COLO668 (cell line): ENCODE data around the gene ZNF577.
A peak's percentile ranks its signal among the peaks of the same experiment; 100 is the strongest.
"Not testable (repeated sequence)": the region's sequence is repeated elsewhere in the genome, so short reads cannot be mapped to it uniquely, and the experiment has no call there.

Source experiments
- DNase-seq: peaks from one replicate; lab custom pipeline; 2025; ENCODE audit not compliant: unreplicated experiment; lab: John Stamatoyannopoulos, UW

The ZNF577 gene

DNA sequence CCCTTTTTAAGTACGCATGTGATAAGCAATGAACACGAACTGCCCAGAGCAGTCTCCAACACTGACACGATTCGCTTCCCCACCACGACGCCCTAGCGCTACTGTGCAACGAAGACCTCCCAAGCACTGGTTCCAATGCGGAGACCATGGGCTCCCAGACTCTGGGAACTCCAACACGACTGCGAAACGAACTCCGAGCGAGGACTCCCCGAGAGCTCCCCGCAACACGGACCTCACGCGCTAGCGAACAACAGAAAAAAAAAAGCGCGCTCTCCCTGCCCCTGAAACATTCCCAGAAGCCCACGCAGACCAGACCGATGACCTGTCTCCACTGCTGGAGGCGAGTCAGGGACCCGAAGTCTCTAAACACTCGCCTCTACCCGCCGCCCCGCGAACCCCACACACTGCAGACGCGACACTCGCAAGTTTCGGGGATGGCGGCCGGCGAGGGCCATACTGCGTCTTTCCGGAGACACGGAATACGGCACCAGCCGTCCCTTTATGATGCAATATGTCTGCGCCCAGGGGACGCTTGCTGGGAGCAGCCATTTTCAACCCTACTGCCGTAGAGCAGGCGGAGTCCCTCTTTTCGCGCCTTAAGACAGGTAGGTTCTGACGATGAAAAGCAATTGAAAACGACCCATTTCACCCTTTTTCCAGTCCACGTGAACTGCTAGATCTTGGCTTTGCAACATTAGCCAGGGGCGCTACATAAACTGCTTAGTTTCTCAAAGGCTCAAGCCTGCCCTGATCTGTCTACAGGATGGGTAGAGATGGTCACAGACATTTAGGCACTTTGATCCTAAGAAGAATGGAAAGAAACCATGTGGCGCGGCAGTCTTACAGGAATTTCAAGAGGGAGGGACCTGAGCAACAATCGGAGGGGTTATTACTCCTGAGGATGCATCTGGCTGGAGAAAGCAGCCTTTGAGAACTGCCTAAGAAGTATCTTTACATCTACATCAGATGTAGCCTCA lies at the start of gene ZNF577:
Gene ZNF577 (minus strand): TSS at position 430 of the 977 bp plus-strand sequence. CDS start 7,569 bp downstream, outside the sequence.
- no peak for DNase-seq

GRCh38 chr19:51931921-51932320 lies 44.2 kb upstream of the ZNF577 start:
- DNase-seq, result no peak

DNA sequence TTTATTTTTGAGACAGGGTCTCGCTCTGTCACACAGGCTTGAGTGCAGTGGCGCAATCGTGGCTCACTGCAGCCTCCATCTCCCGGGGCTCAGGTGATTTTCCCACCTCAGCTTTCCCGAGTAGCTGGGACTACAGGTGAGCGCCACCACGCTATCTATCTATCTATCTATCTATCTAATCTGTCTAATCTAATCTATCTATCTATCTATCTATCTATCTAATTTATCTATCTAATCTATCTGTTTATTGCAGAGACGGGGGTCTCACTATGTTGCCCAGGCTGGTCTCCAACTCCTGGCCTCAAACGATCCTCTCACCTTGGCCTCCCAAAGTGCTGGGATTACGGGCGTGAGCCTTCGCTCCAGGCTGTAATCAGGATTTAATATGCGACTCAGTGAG lies 40.1 kb upstream of the ZNF577 start:
- DNase-seq, result no peak

- peak; percentile 87 for DNase-seq
Observed at GRCh38 chr19:51926784-51927741, 39.3 kb upstream of the ZNF577 start, which contains the start of gene ZNF613. TSS of gene ZNF613 (plus strand) at chr19:51927472. CDS start at chr19:51936221, 8,749 bp downstream.

DNA sequence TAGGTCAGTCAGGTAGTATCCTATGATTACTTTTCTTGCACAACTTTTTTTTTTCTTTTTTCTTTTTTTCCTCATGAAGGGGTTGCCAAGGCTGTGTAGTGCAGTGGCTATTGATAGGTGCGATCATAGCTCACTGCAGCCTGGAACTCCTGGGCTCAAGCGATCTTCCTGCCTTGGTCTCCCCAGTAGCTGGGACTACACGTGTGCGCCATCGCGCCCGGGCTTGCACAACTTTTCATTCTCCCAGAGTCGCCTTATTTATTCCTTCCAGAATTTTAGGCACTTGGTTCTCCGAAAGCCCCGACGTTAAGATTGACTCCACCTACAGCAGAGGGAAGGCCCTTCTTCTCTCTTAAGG lies 38.7 kb upstream of the ZNF577 start:
- DNase-seq, result no peak

GRCh38 chr19:51921949-51922348 lies 34.2 kb upstream of the ZNF577 start:
- DNase-seq, result peak; percentile 1

DNA sequence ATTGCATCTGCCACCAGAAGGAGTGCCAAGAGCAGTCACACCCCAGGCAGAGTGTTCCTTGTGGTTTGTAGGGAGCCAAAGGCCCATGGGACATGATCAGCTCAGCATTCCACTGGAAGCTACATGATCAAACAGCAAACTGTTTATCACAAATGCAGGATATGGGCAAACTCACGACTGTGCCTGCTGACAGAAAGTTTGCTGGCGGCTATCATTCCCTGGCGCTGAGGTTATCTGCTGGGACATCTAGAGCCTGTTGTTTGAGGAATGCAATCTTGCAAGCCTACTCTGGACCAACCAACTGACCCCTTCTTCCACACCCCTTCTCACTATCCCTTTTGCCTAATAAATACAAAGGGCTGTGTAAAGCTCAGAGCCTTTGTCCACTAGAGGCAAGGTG lies 31.9 kb upstream of the ZNF577 start:
- DNase-seq, result no peak

DNA sequence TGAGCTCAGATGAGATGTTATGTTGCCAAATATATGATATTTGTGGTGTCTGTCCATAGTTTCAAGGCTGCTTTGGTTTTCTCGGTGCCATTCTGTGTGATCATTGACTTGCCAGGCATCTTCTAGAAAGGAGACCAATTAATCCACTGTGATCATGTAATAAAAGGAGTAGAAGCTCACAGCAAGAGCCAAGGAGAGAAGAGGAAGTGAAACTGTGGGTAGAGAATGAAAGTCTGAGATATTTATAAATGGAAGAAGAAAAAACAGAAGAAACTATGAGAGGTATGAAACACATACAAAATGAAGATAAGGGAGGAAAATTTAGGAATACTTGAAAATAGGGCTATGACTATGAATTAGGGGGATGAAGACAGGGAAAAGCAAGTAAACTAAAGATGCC lies 28.4 kb upstream of the ZNF577 start:
- DNase-seq, result no peak

- no peak for DNase-seq
Observed at GRCh38 chr19:51915324-51915867, 27.6 kb upstream of the ZNF577 start.

- not testable (repeated sequence) for DNase-seq
Observed at GRCh38 chr19:51907981-51908380, 20.2 kb upstream of the ZNF577 start.

- DNase-seq, result not testable (repeated sequence)
Observed at GRCh38 chr19:51906108-51906507, 18.4 kb upstream of the ZNF577 start.

DNA sequence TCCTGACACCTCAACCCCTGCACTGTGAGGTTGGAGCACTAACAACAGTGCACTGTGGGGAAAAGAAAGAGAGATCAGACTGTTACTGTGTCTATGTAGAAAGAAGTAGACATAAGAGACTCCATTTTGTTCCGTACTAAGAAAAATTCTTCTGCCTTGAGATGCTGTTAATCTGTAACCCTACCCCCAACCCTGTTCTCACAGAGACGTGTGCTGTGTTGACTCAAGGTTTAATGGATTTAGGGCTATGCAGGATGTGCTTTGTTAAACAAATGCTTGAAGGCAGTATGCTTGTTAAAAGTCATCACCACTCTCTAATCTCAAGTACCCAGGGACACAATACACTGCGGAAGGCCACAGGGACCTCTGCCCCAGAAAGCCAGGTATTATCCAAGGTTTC lies 17.9 kb upstream of the ZNF577 start:
- DNase-seq, result not testable (repeated sequence)

GRCh38 chr19:51905206-51905605 lies 17.5 kb upstream of the ZNF577 start:
- DNase-seq, result no peak

DNA sequence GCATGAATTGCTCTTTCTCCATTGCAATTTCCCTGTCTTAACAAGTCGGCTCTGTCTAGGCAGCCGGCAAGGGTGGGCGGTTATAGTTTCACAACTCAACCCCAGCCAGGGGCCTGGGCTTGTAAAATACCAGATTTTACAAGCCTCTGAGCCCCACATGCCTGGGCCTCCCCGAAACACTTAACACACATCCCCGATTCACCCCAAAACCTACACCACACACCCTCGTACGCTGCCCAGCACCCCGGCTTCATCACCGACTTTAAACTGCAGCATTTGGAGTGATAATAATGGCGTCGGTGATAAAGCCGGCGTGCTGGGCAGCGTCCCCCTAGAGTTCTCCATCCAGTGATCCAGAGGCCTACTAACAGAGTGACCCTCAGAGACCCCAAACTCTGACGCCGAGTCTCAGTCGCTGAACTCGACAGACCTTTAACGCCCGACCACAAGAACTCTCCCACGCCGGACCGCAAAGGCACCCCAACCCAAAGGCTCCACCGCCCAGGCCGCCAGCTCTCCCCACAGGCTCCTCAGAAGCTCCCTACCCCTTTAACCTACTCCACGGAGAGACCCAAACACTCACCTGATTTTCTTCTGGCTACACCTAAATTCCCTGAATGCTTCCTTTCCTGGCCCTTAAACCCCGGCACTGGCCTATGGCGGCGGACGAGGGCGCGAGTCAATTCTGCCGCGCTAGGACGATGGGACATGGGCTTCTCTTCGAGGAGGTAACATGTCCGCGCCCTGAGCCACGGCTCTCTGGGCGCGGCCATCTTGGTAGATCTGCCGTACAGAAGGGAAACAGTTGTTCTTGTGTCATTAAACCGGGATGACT lies 16.8 kb upstream of the ZNF577 start, which contains the start of gene ZNF649:
Gene ZNF649 (minus strand): TSS at position 687 of the 835 bp plus-strand sequence. CDS start 4,910 bp downstream, outside the sequence.
- peak; percentile 88 for DNase-seq

DNA sequence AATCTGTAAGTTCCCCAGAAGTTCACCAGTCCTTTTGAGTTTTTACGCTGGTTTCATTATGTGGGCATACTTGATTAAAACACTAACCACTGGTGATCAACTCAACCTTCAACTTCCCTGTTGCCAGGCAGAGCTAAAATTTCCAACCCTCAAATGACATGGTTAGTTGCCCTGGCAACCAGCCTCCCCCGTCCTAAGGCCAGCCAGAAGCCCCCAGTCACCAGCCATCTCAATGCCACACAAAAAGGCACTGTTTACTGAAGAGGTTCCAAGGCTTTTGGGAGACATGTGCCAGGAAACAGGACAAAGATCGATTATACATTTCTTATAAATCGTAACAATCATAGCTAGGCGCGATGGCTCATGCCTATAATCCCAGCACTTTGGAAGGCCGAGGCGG lies 15.4 kb upstream of the ZNF577 start:
- DNase-seq, result no peak

DNA sequence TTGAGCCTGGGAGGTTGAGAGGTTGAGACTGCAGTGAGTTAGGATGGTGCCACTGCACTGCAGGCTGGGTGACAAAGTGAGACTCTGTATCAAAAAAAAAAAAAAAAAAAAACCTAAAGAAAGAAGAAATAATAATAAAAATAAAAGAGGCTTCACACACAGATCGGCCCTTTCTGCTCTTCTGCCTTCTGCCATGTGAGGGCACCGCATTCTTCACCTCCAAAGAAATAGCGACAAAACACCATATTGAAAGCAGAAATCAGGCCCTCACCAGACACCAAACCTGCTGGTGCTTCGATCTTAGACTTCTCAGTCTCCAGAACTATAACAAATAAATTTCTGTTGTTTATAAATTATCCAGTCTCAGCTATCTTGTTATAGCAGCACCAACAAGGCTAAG lies 14.1 kb upstream of the ZNF577 start:
- no peak for DNase-seq

- no peak for DNase-seq
Observed at GRCh38 chr19:51891193-51891747, 3.5 kb upstream of the ZNF577 start.

GRCh38 chr19:51889934-51890333 lies 2.2 kb upstream of the ZNF577 start:
- DNase-seq, result no peak

GRCh38 chr19:51884713-51885112 lies 3.0 kb downstream of the ZNF577 start:
- no peak for DNase-seq

DNA sequence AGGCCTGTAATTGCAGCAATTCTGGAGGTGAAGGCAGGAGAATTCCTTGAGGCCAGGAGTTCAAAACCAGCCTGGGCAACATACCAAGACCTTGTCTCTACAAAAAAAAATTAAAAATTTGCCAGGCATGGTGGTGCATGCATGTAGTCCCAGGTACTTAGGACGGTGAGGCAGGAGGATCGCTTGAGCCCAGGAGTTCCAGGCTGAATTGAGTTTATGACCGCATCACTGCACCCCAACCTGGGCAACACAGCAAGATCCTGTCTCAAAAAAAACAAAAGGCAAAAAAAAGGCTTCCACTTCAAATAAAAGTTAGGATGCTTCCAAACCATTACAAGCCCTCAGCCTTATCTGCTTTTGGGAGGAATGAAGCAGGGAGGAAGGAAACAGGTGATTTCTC lies 5.2 kb downstream of the ZNF577 start:
- DNase-seq, result no peak
